ENCODE measurements around the gene GPR180. TPM values are rescaled to one million over a fixed set of nuclear protein-coding genes. Genes with fewer than 3 reads are reported as not detected.
A peak's percentile ranks its signal among the peaks of the same experiment; 100 is the strongest.

GPR180 gene
- total and polyA plus RNA-seq, 8 donors = 1.0 to 3.2 (median 2.3) TPM

- no peaks in the 10 kb centered on the region for H3K4me1 ChIP-seq
- ATAC-seq = no peak
- DNase-seq = no peak
- intact Hi-C loops (cut with DNase I) = no loop called here
- WGBS, 2 donors = 82 to 85% methylated on average over 5 of the region's 5 CpGs
- no peaks in the 10 kb centered on the region for H3K36me3 ChIP-seq
- no peaks in the 10 kb centered on the region for H3K9me3 ChIP-seq
- no peak overlapping the region for H3K4me3 ChIP-seq
- TF ChIP-seq CTCF (IDR thresholded peaks at IDR 0.05) = no peak
- no peak overlapping the region for H3K27ac ChIP-seq
- no peaks in the 10 kb centered on the region for H3K27me3 ChIP-seq
- no peak for FAIRE-seq
Measured at GRCh38 chr13:94557684-94558235, 43.9 kb upstream of the GPR180 start.

GRCh38 chr13:94558716-94559115 is 42.9 kb upstream of the GPR180 start:
- no peak overlapping the region for H3K4me3 ChIP-seq
- peak in 1 of 4 donors; percentile 21 for ATAC-seq

GRCh38 chr13:94559222-94559795 is 42.3 kb upstream of the GPR180 start:
- intact Hi-C loops (cut with DNase I) = no loop called here
- no peak for DNase-seq
- 73 to 89% methylated on average over 6 of the region's 6 CpGs for WGBS, 2 donors

More at GRCh38 chr13:94558716-94559115, 42.9 kb upstream of the GPR180 start:
- H3K27ac ChIP-seq = no peak overlapping the region
- H3K4me1 ChIP-seq = no peaks in the 10 kb centered on the region
- FAIRE-seq (no peak), DNase-seq (no peak)
- no peaks in the 10 kb centered on the region for H3K27me3 ChIP-seq
- no peaks in the 10 kb centered on the region for H3K36me3 ChIP-seq
- TF ChIP-seq CTCF (IDR thresholded peaks at IDR 0.05) = no peak
- WGBS, 2 donors = 44 to 63% methylated on average over 6 of the region's 6 CpGs
- no peaks in the 10 kb centered on the region for H3K9me3 ChIP-seq
- intact Hi-C loops (cut with DNase I) = no loop called here

GRCh38 chr13:94560116-94560515 is 41.5 kb upstream of the GPR180 start:
- Histone ChIP-seq H3K9me3 (no peaks in the 10 kb centered on the region), H3K27ac (no peak overlapping the region), H3K4me1 (no peaks in the 10 kb centered on the region), H3K27me3 (no peaks in the 10 kb centered on the region), H3K4me3 (no peak overlapping the region), H3K36me3 (no peaks in the 10 kb centered on the region)
- ATAC-seq = no peak
- no peak for TF ChIP-seq CTCF (IDR thresholded peaks at IDR 0.05)
- intact Hi-C loops (cut with DNase I) = no loop called here
- WGBS, 2 donors = 45 to 64% methylated on average over 2 of the region's 2 CpGs
- no peak for DNase-seq
- no peak for FAIRE-seq

More at GRCh38 chr13:94559222-94559795, 42.3 kb upstream of the GPR180 start:
- no peaks in the 10 kb centered on the region for H3K36me3 ChIP-seq
- H3K27me3 ChIP-seq = no peaks in the 10 kb centered on the region
- no peak overlapping the region for H3K27ac ChIP-seq
- no peak overlapping the region for H3K4me3 ChIP-seq
- no peak for TF ChIP-seq CTCF (IDR thresholded peaks at IDR 0.05)
- no peaks in the 10 kb centered on the region for H3K4me1 ChIP-seq
- H3K9me3 ChIP-seq = no peaks in the 10 kb centered on the region
- FAIRE-seq (no peak), ATAC-seq (no peak)

- intact Hi-C loops (cut with DNase I) = no loop called here
- Histone ChIP-seq H3K9me3 (no peaks in the 10 kb centered on the region), H3K4me3 (no peak overlapping the region), H3K4me1 (no peaks in the 10 kb centered on the region), H3K27ac (no peak overlapping the region), H3K36me3 (no peaks in the 10 kb centered on the region), H3K27me3 (no peaks in the 10 kb centered on the region)
- no peak for TF ChIP-seq CTCF (IDR thresholded peaks at IDR 0.05)
- DNase-seq = no peak
- FAIRE-seq = no peak
- 87 to 92% methylated on average over 3 of the region's 3 CpGs for WGBS, 2 donors
- no peak for ATAC-seq
Measured at GRCh38 chr13:94561126-94561525, 40.5 kb upstream of the GPR180 start.
